SK-N-SH treated with all-trans-retinoic acid at 6 μM for 48 hours (cell line): ENCODE data around the gene ADCY9.

Experiments used
- ARNTL ChIP-seq: fragments of 450-650 bp; formaldehyde crosslinking; IDR thresholded peaks from 2 replicates; pipeline ENCODE4 v1.5.0; 2020; ENCODE audit warnings: low read depth, mild to moderate bottlenecking, moderate library complexity, borderline replicate concordance
- BACH2 ChIP-seq: fragments of 250-450 bp; sonication (Bioruptor Pico); IDR thresholded peaks from 2 replicates; pipeline ENCODE4 v1.9.0; 2021; ENCODE audit warnings: mild to moderate bottlenecking, borderline replicate concordance
- CREB5 ChIP-seq: fragments of 250-450 bp; sonication (Bioruptor Pico); IDR thresholded peaks from 2 replicates; pipeline ENCODE4 v1.5.1; 2020; ENCODE audit warnings: low read depth, mild to moderate bottlenecking, moderate library complexity
- CSDC2 ChIP-seq: fragments of 250-450 bp; sonication (Bioruptor Pico); IDR thresholded peaks from 2 replicates; pipeline ENCODE4 v1.5.0; 2020; ENCODE audit warnings: mild to moderate bottlenecking, moderate library complexity
- PATZ1 ChIP-seq: fragments of 250-450 bp; sonication (Bioruptor Pico); IDR thresholded peaks from 2 replicates; pipeline ENCODE4 v1.8.0; 2020; ENCODE audit warnings: mild to moderate bottlenecking, moderate library complexity, borderline replicate concordance
- PPARA ChIP-seq: fragments of 250-450 bp; sonication (Bioruptor Pico); IDR thresholded peaks from 2 replicates; pipeline ENCODE4 v1.5.0; 2020; ENCODE audit warnings: mild to moderate bottlenecking, borderline replicate concordance
- RARB ChIP-seq: fragments of 250-450 bp; sonication (Bioruptor Pico); IDR thresholded peaks from 2 replicates; pipeline ENCODE4 v1.8.0; 2021; ENCODE audit warnings: mild to moderate bottlenecking, moderate library complexity
- SNAI2 ChIP-seq: fragments of 250-450 bp; sonication (Bioruptor Pico); IDR thresholded peaks from 2 replicates; pipeline ENCODE4 v1.5.0; 2020; ENCODE audit warnings: mild to moderate bottlenecking, moderate library complexity
- TSHZ2 ChIP-seq: fragments of 250-450 bp; sonication (Bioruptor Pico); IDR thresholded peaks from 2 replicates; pipeline ENCODE4 v1.5.0; 2020; ENCODE audit warnings: mild to moderate bottlenecking, moderate library complexity
- ZFP3 ChIP-seq: fragments of 250-450 bp; sonication (Bioruptor Pico); IDR thresholded peaks from 2 replicates; pipeline ENCODE4 v1.5.0; 2020; ENCODE audit warnings: mild to moderate bottlenecking, moderate library complexity
- ZFP30 ChIP-seq: fragments of 450-650 bp; formaldehyde crosslinking; IDR thresholded peaks from 2 replicates; pipeline ENCODE4 v1.5.0; 2022; ENCODE audit warnings: mild to moderate bottlenecking, moderate library complexity
- ZNF565 ChIP-seq: fragments of 450-650 bp; formaldehyde crosslinking; conservative IDR thresholded peaks from 2 replicates; pipeline ENCODE4 v1.5.0; 2020; ENCODE audit warnings: low read depth, mild to moderate bottlenecking, moderate library complexity
- ZNF8 ChIP-seq: fragments of 450-650 bp; formaldehyde crosslinking; IDR thresholded peaks from 2 replicates; pipeline ENCODE4 v1.5.0; 2020; ENCODE audit warnings: mild to moderate bottlenecking, moderate library complexity

DNA sequence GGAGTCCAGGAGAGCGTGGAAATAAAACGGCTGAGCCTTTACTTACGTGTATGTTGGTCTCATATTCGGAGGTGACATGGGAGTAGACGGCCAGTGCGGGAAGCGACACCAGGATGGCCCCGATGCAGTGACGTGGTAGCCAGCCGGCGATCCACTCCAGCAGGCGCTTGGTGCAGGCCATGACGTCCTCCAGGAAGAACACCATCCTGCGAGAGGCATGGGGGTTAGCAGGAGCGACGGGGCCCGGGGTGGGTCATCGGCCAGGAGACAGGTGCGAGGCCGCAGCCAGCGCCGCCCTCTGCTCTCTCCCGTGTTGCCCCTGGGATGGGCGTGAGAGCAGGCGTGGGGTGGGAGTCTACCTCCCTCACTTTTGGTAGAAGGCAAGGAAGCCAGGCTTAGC, 137.2 kb downstream of the ADCY9 start:
- TF ChIP-seq ZNF565 (CRISPR knock-in tag) (no peak), PATZ1 (CRISPR knock-in tag) (no peak), TSHZ2 (no peak), PPARA (no peak), ZFP30 (CRISPR knock-in tag) (no peak), ARNTL (CRISPR knock-in tag) (no peak), BACH2 (CRISPR knock-in tag) (no peak), ZFP3 (CRISPR knock-in tag) (no peak), SNAI2 (CRISPR knock-in tag) (no peak), CREB5 (no peak), CSDC2 (CRISPR knock-in tag) (no peak), RARB (CRISPR knock-in tag) (no peak), ZNF8 (CRISPR knock-in tag) (no peak)
